ENCODE data around the gene KBTBD13.
A peak's percentile ranks its signal among the peaks of the same experiment; 100 is the strongest.

KBTBD13 gene

DNA sequence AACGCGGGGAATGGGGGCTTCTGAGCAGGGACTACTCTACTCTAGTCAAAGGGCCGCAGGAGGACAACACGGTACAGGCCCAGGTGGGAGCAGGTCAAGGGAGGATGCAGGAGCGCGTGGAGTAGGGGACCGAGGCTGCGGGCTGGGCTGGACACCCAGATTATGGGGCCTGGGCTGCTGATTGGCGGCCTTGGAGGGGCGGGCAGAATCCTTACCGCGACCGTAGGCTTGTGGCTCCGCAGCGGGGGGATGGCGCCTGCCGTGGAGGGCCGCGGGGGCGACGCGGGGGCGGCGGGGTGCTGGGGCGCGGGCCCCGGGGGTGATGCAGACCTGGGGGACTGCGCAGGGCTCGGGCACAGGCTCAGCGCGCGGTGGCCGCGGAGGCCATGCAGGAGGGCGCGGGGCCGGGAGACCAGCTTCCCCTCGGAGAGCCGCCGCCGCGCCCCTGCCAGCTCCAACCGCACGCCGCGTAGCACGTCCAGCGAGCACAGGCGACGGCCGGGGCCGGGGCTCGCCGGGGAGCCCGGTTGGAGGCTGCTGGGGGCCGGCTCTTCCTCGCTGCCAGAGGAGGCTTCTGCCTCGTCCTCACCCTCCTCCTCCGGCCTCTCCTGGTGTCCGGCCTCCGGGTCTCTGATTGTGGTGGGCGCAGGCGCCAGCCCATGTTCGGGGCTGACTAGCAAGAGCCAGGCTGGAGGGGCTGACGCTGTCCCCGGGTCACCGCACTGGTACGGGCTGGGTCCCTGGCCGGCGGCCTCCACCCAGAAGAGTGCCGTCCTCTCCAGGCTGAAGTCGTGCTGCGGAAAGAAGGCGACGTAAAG, 25.6 kb downstream of the KBTBD13 start:
- peaks cover 55% of the 10 kb centered on the region for H3K36me3 ChIP-seq (replicated peaks)
- no peaks in the 10 kb centered on the region for H3K9me3 ChIP-seq
- no peak for DNase-seq (ENCODE audit: low spot score in 2 of 2)
- in situ Hi-C loops (cut with MboI; ENCODE audit: low sequenced_read_pairs), result no loop called here
- no peak overlapping the region for H3K4me3 ChIP-seq
- H3K4me1 ChIP-seq, result no peaks in the 10 kb centered on the region
- H3K27me3 ChIP-seq (ENCODE audit: low read depth), result no peaks in the 10 kb centered on the region

DNA sequence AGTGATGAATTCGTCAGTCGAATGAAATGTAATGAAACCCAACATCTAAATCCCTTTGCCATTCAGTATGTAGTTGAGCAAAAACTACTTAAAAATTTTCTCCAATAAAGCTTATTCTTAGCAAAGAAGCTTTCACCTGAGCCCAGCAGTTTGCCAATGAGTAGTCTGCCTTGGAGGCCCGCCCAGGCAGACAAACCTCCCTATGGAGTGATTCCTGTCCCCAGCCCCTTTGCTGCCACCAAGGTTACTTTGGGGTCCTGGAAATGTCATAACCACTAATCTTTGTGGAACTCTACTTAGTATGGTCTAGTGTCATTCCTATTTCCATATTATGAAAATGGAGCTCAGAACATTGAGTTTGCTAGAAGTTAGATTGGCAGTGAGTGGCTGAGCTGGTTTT, 26.4 kb downstream of the KBTBD13 start:
- no peaks in the 10 kb centered on the region for H3K9me3 ChIP-seq
- H3K4me1 ChIP-seq, result no peaks in the 10 kb centered on the region
- DNase-seq (ENCODE audit: low spot score in 2 of 2), result no peak
- peaks cover 47% of the 10 kb centered on the region for H3K36me3 ChIP-seq (replicated peaks)
- H3K27me3 ChIP-seq (ENCODE audit: low read depth), result no peaks in the 10 kb centered on the region
- H3K4me3 ChIP-seq, result no peak overlapping the region
- in situ Hi-C loops (cut with MboI; ENCODE audit: low sequenced_read_pairs), result no loop called here

- no peaks in the 10 kb centered on the region for H3K27me3 ChIP-seq (ENCODE audit: low read depth)
- DNase-seq (ENCODE audit: low spot score in 2 of 2), result no peak
- H3K9me3 ChIP-seq, result no peaks in the 10 kb centered on the region
- in situ Hi-C loops (cut with MboI; ENCODE audit: low sequenced_read_pairs), result no loop called here
- no peaks in the 10 kb centered on the region for H3K4me1 ChIP-seq
- H3K36me3 ChIP-seq (replicated peaks), result peaks cover 27% of the 10 kb centered on the region
- no peak overlapping the region for H3K4me3 ChIP-seq
Measured at GRCh38 chr15:65105038-65105437, 28.5 kb downstream of the KBTBD13 start.

DNA sequence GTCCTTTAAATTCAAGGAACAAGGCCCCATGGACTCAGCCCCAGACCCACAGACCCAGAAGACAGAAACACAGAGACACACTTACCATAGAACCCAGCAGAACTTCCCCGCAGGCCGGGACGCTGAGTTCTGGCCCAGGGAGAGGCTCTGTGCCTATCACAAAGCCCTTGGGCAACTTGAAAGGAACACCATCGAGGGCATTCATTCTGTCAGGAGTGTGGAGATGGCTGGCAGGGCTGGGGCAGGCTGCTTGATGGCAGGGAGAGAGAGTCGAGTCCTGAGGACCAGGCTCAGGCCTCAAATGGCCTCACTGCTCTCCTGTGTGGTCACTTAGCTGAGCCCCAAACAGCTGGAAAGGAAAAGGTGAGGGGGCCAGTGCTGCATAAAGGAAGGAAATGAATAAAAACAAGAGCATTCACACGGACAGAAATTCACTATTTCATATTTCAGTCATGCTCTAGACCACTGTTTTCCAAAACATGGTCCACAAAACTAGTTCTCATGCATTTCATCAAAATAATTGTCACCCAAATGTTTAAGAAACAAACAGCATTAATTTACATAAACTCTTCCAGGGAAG, 29.6 kb downstream of the KBTBD13 start:
- Histone ChIP-seq H3K4me3 (no peak overlapping the region), H3K4me1 (no peaks in the 10 kb centered on the region), H3K9me3 (no peaks in the 10 kb centered on the region), H3K27me3 (ENCODE audit: low read depth) (no peaks in the 10 kb centered on the region), H3K36me3 (replicated peaks) (peaks cover 18% of the 10 kb centered on the region)
- DNase-seq (ENCODE audit: low spot score in 2 of 2), result no peak
- in situ Hi-C loops (cut with MboI; ENCODE audit: low sequenced_read_pairs), result no loop called here

DNA sequence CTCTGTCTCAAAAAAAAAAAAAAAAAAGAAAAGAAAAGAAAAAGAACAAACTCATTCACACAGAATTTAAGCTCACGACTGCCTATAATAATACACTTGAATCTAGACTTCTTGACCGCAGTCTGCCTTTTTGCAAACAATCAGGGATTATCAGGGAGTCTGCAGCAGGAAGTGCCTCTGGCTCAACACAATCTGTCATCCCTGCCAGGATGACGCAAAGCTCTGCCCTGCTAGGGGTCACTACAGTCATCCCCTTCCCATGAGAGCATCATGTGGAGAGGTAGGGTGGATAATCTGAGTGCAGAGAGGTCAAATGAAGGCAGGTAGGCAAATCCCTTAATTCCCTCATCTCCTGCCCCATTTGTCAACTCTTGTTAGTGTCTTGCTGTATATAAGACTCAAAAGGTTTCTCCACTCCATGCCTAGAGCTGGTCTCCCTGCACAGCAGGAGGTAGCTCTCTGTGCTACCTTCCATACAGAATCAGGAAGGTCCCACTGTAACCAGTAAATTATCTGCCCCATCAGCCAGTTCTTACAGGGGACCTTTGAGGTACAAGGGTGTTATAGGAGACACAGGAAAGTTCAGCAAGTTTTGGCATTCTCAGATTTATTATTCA, 34.2 kb downstream of the KBTBD13 start:
- DNase-seq (ENCODE audit: low spot score in 2 of 2), result no peak

DNA sequence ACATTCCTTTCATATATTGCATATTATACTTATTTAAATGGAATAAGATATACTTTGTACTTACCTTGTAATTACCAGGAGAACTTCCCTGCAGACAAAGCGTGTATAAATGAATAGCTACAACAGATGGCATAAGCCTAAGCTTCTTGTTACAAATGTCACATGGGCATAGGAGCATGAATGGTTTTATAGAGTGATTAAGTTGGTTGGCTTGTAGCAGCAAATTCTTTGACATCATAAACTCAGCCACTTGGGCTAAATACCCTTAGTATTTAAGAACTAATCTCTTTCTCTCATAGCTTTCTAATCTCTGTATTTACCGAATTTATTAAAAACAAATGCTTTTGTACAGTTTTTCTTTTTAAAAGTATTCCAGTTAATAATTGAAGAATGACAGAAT, 38.5 kb downstream of the KBTBD13 start, which contains the start of gene UBAP1L:
UBAP1L (minus strand) TSS at position 115 of the 400 bp plus-strand sequence. CDS start 8,985 bp downstream, outside the sequence.
- H3K4me1 ChIP-seq, result peaks cover 21% of the 10 kb centered on the region
- peak in 1 of 2 experiments; percentile 99 for DNase-seq (ENCODE audit: low spot score in 2 of 2)
- no peak within 1 kb of the TSS for H3K4me3 ChIP-seq
- in situ Hi-C loops (cut with MboI; ENCODE audit: low sequenced_read_pairs), result no loop called here
- no peaks in the 10 kb centered on the region for H3K9me3 ChIP-seq
- no peaks in the 10 kb centered on the region for H3K27me3 ChIP-seq (ENCODE audit: low read depth)
- peaks cover 69% of the 10 kb centered on the region for H3K36me3 ChIP-seq (replicated peaks)

More for the DNA sequence above, 34.2 kb downstream of the KBTBD13 start:
- no peak overlapping the region for H3K4me3 ChIP-seq
- H3K27me3 ChIP-seq (ENCODE audit: low read depth), result no peaks in the 10 kb centered on the region
- in situ Hi-C loops (cut with MboI; ENCODE audit: low sequenced_read_pairs), result no loop called here
- peaks cover 15% of the 10 kb centered on the region for H3K4me1 ChIP-seq
- H3K9me3 ChIP-seq, result no peaks in the 10 kb centered on the region
- H3K36me3 ChIP-seq (replicated peaks), result peaks cover 30% of the 10 kb centered on the region

DNA sequence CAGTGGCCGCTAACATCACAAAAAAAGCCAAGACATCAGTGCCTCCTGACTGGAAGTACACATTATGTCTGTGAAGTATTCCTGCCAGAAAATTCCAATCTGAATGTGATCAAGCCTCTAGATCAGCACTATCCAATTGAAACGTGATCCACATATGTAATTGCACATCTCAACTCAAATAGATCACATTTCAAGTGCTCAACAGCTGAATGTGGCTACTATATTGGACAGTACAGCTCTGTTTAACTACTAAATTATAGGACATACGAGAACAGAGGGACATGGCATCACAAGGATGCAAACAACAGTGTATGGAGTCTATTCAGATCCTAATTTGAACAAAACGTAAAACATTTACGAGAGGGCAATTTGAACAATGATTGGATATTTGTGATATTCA, 39.0 kb downstream of the KBTBD13 start:
- Histone ChIP-seq H3K4me1 (peaks cover 21% of the 10 kb centered on the region), H3K9me3 (no peaks in the 10 kb centered on the region), H3K36me3 (replicated peaks) (peaks cover 73% of the 10 kb centered on the region), H3K4me3 (no peak overlapping the region), H3K27me3 (ENCODE audit: low read depth) (no peaks in the 10 kb centered on the region)
- in situ Hi-C loops (cut with MboI; ENCODE audit: low sequenced_read_pairs), result no loop called here
- DNase-seq (ENCODE audit: low spot score in 2 of 2), result peak in 1 of 2 experiments; percentile 65

All from HAP-1 (cell line).